RWPE2 (cell line): ENCODE results near the gene HCFC2.
"Not testable (repeated sequence)": the region's sequence is repeated elsewhere in the genome, so short reads cannot be mapped to it uniquely, and the experiment has no call there.

Experiments used
- ATAC-seq: fragments of 200-7000 bp; cut with Tn5 transposase; 3 replicates; pipeline ENCODE4 v1.9.1; 2021; ENCODE audit warnings: low read depth
- DNase-seq: peaks from one replicate; pipeline ENCODE4 v3.0.0-alpha.2; 2020; ENCODE audit warnings: low spot score
- H3K27ac ChIP-seq: fragments of 450-650 bp; 2 replicates; pipeline ENCODE4 v1.5.1; 2017; ENCODE audit warnings: mild to moderate bottlenecking; ENCODE audit not compliant: poor library complexity, severe bottlenecking
- H3K27me3 ChIP-seq: fragments of 250-450 bp; sonication (Bioruptor Pico); 2 replicates; pipeline ENCODE4 v1.5.1; 2021; ENCODE audit warnings: mild to moderate bottlenecking, moderate library complexity; ENCODE audit not compliant: insufficient read depth, poor library complexity, severe bottlenecking
- H3K36me3 ChIP-seq: fragments of 250-450 bp; sonication (Bioruptor Pico); 2 replicates; pipeline ENCODE4 v1.5.1; 2020; ENCODE audit warnings: low read depth, mild to moderate bottlenecking, moderate library complexity
- H3K4me1 ChIP-seq: fragments of 250-450 bp; sonication (Bioruptor Pico); 2 replicates; pipeline ENCODE4 v1.5.1; 2021; ENCODE audit warnings: mild to moderate bottlenecking, moderate library complexity; ENCODE audit not compliant: insufficient read depth, poor library complexity, severe bottlenecking
- H3K4me3 ChIP-seq: fragments of 250-450 bp; sonication (Bioruptor Pico); 2 replicates; pipeline ENCODE4 v1.5.1; 2021; ENCODE audit warnings: mild to moderate bottlenecking, moderate library complexity; ENCODE audit not compliant: severe bottlenecking
- H3K9me3 ChIP-seq: fragments of 250-450 bp; sonication (Bioruptor Pico); 2 replicates; pipeline ENCODE4 v1.5.1; 2021; ENCODE audit warnings: mild to moderate bottlenecking, moderate library complexity; ENCODE audit not compliant: severe bottlenecking
- CTCF ChIP-seq: fragments of 450-650 bp; IDR thresholded peaks from one replicate; pipeline ENCODE4 v1.5.1; 2017; ENCODE audit warnings: mild to moderate bottlenecking, moderate library complexity; ENCODE audit not compliant: poor library complexity, severe bottlenecking

The HCFC2 gene

GRCh38 chr12:104109446-104110271, 45.3 kb downstream of the HCFC2 start:
- peaks cover 12% of the 10 kb centered on the region; the same call in 1 of the 2 replicates for H3K36me3 ChIP-seq
- H3K27me3 ChIP-seq, result no peaks in the 10 kb centered on the region
- no peak for ATAC-seq
- no peaks in the 10 kb centered on the region for H3K4me1 ChIP-seq
- H3K4me3 ChIP-seq, result no peak overlapping the region
- no peak overlapping the region for H3K27ac ChIP-seq
- DNase-seq, result no peak
- H3K9me3 ChIP-seq, result no peaks in the 10 kb centered on the region
- TF ChIP-seq CTCF, result peak; percentile 77

- H3K4me1 ChIP-seq, H3K9me3 ChIP-seq, H3K27me3 ChIP-seq, ATAC-seq, H3K27ac ChIP-seq, H3K4me3 ChIP-seq, DNase-seq: not testable (repeated sequence)
- H3K36me3 ChIP-seq, result peaks cover 54% of the 10 kb centered on the region
Measured at GRCh38 chr12:104114834-104115586, 50.7 kb downstream of the HCFC2 start.

- no peak for TF ChIP-seq CTCF
- Histone ChIP-seq H3K27me3 (no peaks in the 10 kb centered on the region), H3K4me3 (no peak overlapping the region), H3K4me1 (no peaks in the 10 kb centered on the region), H3K36me3 (peaks cover 55% of the 10 kb centered on the region), H3K9me3 (no peaks in the 10 kb centered on the region), H3K27ac (no peak overlapping the region)
- DNase-seq (no peak), ATAC-seq (no peak)
Measured at GRCh38 chr12:104115587-104115975, 51.2 kb downstream of the HCFC2 start.

GRCh38 chr12:104121001-104121400, 56.7 kb downstream of the HCFC2 start:
- ATAC-seq, result peak; percentile 93
- Histone ChIP-seq H3K27me3 (no peaks in the 10 kb centered on the region), H3K4me1 (no peaks in the 10 kb centered on the region), H3K36me3 (peaks cover 97% of the 10 kb centered on the region), H3K9me3 (no peaks in the 10 kb centered on the region), H3K4me3 (no peak overlapping the region), H3K27ac (peak overlapping the region; percentile 30)
- no peak for TF ChIP-seq CTCF
- no peak for DNase-seq

- H3K27me3 ChIP-seq, result no peaks in the 10 kb centered on the region
- TF ChIP-seq CTCF, result no peak
- no peaks in the 10 kb centered on the region for H3K9me3 ChIP-seq
- no peak overlapping the region for H3K4me3 ChIP-seq
- ATAC-seq, result no peak
- H3K27ac ChIP-seq, result no peak overlapping the region
- H3K4me1 ChIP-seq, result no peaks in the 10 kb centered on the region
- peaks cover 100% of the 10 kb centered on the region for H3K36me3 ChIP-seq
- DNase-seq, result no peak
Measured at GRCh38 chr12:104122298-104122697, 58.0 kb downstream of the HCFC2 start.
